ENCODE measurements around the gene FMN1. TPM values are rescaled to one million over a fixed set of nuclear protein-coding genes. Genes with fewer than 3 reads are reported as not detected.
A peak's percentile ranks its signal among the peaks of the same experiment; 100 is the strongest.
"Not testable (repeated sequence)": the region's sequence is repeated elsewhere in the genome, so short reads cannot be mapped to it uniquely, and the experiment has no call there.

FMN1 gene
- total RNA-seq, 4 donors from 2014 or later = 32.6 to 102 (median 63.0) TPM

DNA sequence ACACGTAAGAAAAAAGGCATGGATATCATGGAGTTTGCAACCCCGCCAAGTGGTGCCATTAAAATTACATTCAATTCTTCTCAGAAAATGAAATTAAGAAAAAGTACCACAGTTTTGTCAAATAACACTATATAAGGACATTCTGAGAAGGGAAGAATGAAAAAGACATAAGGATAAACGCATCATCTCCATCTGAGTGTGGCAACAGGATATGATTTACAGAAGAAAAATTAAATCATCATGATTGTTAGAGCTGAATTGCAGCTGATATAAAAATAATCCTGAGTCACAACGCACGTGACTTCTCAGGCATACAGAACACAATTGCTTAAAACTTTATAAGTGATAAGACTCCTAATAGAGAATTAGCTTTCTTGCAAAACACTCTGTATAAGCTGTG lies 342.9 kb downstream of the FMN1 start:
- no peak for DNase-seq
- peaks cover 0 to 11% (median 0%) of the 10 kb centered on the region in 4 donors for H3K4me1 ChIP-seq
- H3K36me3 ChIP-seq = no peaks in the 10 kb centered on the region
- H3K27ac ChIP-seq = no peak overlapping the region
- H3K4me3 ChIP-seq = no peak overlapping the region
- WGBS, 2 donors (ENCODE audit: low coverage in 1 of 2) = 86 to 92% methylated on average over 5 of the region's 5 CpGs
- H3K27me3 ChIP-seq = no peaks in the 10 kb centered on the region
- in situ Hi-C loops (cut with MboI; ENCODE audit: low pct_ligation_motif_present in 1 of 4, low pct_unique_long_range_greater_than_20kb in 1 of 4, low sequenced_read_pairs in 3 of 4) = no loop called here
- no peaks in the 10 kb centered on the region for H3K9me3 ChIP-seq
- TF ChIP-seq POLR2A (IDR thresholded peaks at IDR 0.05) = no peak
- TF ChIP-seq EP300 (IDR thresholded peaks at IDR 0.05; ENCODE audit: low read depth) = no peak
- TF ChIP-seq POLR2AphosphoS5 (IDR thresholded peaks at IDR 0.05) = no peak
- TF ChIP-seq CTCF (IDR thresholded peaks at IDR 0.05) = no peak
- intact Hi-C loops (cut with DNase I; ENCODE audit: low total_unique reads) = loop anchor here (5.0 kb wide), 1 partner anchor 816 kb away; no protein-coding TSS in a partner anchor

DNA sequence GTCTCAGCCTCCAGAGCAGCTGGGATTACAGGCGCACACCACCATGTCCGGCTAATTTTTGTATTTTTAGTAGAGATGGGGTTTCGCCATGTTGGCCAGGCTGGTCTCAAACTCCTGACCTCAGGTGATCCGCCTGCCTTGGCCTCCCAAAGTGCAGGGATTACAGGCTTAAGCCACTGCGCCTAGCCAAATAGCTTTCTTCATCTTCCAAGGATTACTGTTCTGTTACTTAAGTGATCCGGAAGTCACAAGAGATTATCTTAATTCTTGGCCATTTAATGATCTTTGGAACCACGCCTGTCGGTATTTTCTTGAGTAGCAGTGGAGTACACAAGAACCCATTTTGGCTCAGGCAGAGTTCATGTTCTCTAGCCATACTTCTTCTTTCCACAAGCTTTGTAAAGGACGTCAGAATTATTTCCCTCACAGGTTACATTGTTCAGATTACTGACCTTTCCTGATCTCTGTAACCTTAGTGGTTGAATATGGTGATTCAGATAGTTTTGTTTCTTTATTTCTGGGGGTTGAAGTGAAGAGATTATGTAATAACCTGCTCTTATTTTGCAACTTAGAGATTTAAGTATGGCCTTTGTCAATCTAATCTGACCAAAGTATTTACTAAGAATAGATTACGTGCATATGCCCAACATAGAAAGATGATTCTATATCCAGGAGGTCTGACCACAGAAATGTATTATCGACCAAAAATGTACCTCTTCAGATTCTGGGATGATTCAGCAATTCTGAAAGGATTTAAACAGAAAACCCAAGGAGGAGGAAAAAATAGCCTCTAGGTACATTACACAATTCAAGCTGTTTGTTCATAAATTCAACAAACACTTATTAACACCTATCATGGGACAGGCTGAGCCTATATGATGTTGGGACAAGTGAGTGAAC lies 344.5 kb downstream of the FMN1 start:
- no peak for TF ChIP-seq EP300 (IDR thresholded peaks at IDR 0.05; ENCODE audit: low read depth)
- no peak for TF ChIP-seq POLR2AphosphoS5 (IDR thresholded peaks at IDR 0.05)
- no peak for TF ChIP-seq CTCF (IDR thresholded peaks at IDR 0.05)
- no peak for TF ChIP-seq POLR2A (IDR thresholded peaks at IDR 0.05)
- no peaks in the 10 kb centered on the region for H3K36me3 ChIP-seq
- intact Hi-C loops (cut with DNase I; ENCODE audit: low total_unique reads) (loop anchor here (5.0 kb wide), 1 partner anchor 817 kb away; no protein-coding TSS in a partner anchor), in situ Hi-C loops (cut with MboI; ENCODE audit: low pct_ligation_motif_present in 1 of 4, low pct_unique_long_range_greater_than_20kb in 1 of 4, low sequenced_read_pairs in 3 of 4) (loop anchor here (25.0 kb wide), 1 partner anchor 188 kb away; no protein-coding TSS in a partner anchor)
- no peak overlapping the region for H3K27ac ChIP-seq
- no peaks in the 10 kb centered on the region for H3K9me3 ChIP-seq
- no peak for DNase-seq
- 81 to 88% methylated on average over 11 of the region's 11 CpGs for WGBS, 2 donors (ENCODE audit: low coverage in 1 of 2)
- H3K4me3 ChIP-seq = no peak overlapping the region
- no peaks in the 10 kb centered on the region for H3K4me1 ChIP-seq
- no peaks in the 10 kb centered on the region for H3K27me3 ChIP-seq

- H3K27ac ChIP-seq; H3K4me3 ChIP-seq; H3K27me3 ChIP-seq; H3K36me3 ChIP-seq; intact Hi-C loops (cut with DNase I; ENCODE audit: low total_unique reads); DNase-seq; H3K9me3 ChIP-seq; H3K4me1 ChIP-seq: not testable (repeated sequence)
- in situ Hi-C loops (cut with MboI; ENCODE audit: low pct_ligation_motif_present in 1 of 4, low pct_unique_long_range_greater_than_20kb in 1 of 4, low sequenced_read_pairs in 3 of 4) = loop anchor here (25.0 kb wide), 1 partner anchor 184 kb away; no protein-coding TSS in a partner anchor
- 75 to 83% methylated on average over 2 of the region's 2 CpGs for WGBS, 2 donors (ENCODE audit: low coverage in 1 of 2)
Observed at GRCh38 chr15:32846671-32847070, 347.8 kb downstream of the FMN1 start.

GRCh38 chr15:32844118-32844711 lies 350.3 kb downstream of the FMN1 start:
- Histone ChIP-seq H3K36me3 (no peaks in the 10 kb centered on the region), H3K4me3 (no peak overlapping the region), H3K27ac (no peak overlapping the region), H3K4me1 (no peaks in the 10 kb centered on the region), H3K27me3 (no peaks in the 10 kb centered on the region), H3K9me3 (no peaks in the 10 kb centered on the region)
- TF ChIP-seq CTCF (IDR thresholded peaks at IDR 0.05) (peak; percentile 44 to 66 (median 54)), EP300 (IDR thresholded peaks at IDR 0.05; ENCODE audit: low read depth) (no peak)
- WGBS, 2 donors (ENCODE audit: low coverage in 1 of 2) = 80 to 90% methylated on average over 2 of the region's 2 CpGs
- in situ Hi-C loops (cut with MboI; ENCODE audit: low pct_ligation_motif_present in 1 of 4, low pct_unique_long_range_greater_than_20kb in 1 of 4, low sequenced_read_pairs in 3 of 4) (loop anchor here (25.0 kb wide), 1 partner anchor 182 kb away; no protein-coding TSS in a partner anchor), intact Hi-C loops (cut with DNase I; ENCODE audit: low total_unique reads) (no loop called here)
- DNase-seq = no peak

All from transverse colon (tissue), 4 donors.